ENCODE results near the gene GREB1L.

Gene GREB1L

DNA sequence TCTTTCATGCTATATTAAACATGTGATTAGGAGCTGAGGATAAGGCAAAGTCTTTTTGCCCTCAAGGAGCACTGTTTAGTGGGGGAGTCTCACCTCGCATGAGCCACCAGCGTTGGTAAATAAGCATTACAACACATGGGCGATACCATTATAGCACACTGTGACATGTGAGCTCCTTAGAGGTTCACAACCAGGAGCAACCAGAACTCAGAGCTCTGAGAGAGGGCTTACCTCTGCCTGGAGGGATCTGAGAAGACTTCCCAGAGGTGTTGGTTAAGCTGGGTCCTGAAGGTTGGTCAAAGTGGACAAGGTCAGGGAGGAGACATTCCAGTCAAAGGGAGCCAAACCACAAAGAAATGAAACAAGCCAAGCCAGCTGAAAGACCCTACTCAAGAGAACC lies 199.6 kb downstream of the GREB1L start:
- FAIRE-seq (no peak), DNase-seq (ENCODE audit: insufficient read length, low spot score) (no peak)
- TF ChIP-seq, protein P1, sequence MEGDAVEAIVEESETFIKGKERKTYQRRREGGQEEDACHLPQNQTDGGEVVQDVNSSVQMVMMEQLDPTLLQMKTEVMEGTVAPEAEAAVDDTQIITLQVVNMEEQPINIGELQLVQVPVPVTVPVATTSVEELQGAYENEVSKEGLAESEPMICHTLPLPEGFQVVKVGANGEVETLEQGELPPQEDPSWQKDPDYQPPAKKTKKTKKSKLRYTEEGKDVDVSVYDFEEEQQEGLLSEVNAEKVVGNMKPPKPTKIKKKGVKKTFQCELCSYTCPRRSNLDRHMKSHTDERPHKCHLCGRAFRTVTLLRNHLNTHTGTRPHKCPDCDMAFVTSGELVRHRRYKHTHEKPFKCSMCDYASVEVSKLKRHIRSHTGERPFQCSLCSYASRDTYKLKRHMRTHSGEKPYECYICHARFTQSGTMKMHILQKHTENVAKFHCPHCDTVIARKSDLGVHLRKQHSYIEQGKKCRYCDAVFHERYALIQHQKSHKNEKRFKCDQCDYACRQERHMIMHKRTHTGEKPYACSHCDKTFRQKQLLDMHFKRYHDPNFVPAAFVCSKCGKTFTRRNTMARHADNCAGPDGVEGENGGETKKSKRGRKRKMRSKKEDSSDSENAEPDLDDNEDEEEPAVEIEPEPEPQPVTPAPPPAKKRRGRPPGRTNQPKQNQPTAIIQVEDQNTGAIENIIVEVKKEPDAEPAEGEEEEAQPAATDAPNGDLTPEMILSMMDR (IDR thresholded peaks at IDR 0.05; ENCODE audit: insufficient read depth, missing control alignments): no peak

DNA sequence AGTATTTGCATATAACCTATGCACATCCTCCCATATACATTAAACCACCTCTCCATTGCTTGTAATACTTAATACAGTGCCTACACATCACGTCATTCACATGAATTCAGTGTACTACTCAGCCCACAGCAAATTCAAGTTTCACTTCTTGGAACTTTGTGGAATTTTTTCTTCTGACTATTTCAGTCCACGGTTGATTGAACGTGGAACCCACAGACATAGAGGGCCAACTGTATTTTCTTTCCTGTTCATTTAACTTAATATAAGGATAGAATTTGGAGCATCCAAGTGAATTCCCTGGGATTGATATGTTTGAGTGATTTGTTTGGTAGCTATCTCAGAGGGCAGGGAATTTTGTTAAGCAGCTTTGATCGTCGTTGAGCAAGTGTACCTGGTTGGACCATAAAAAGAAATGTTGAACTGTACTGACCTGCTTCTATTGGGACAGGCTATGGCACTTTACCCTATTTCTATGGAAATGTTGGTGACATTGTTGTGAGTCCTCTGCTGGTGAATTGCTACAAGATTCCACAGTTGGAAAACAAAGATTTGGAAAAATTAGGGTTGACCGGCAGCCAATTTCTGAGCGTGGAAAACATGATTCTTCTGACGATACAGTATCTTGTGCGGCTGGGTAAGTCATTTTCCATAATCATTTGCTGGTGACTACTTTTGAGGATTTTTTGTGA lies 201.9 kb downstream of the GREB1L start:
- FAIRE-seq (peak; percentile 16), DNase-seq (ENCODE audit: insufficient read length, low spot score) (no peak)
- TF ChIP-seq, protein P1 (IDR thresholded peaks at IDR 0.05; ENCODE audit: insufficient read depth, missing control alignments): no peak

DNA sequence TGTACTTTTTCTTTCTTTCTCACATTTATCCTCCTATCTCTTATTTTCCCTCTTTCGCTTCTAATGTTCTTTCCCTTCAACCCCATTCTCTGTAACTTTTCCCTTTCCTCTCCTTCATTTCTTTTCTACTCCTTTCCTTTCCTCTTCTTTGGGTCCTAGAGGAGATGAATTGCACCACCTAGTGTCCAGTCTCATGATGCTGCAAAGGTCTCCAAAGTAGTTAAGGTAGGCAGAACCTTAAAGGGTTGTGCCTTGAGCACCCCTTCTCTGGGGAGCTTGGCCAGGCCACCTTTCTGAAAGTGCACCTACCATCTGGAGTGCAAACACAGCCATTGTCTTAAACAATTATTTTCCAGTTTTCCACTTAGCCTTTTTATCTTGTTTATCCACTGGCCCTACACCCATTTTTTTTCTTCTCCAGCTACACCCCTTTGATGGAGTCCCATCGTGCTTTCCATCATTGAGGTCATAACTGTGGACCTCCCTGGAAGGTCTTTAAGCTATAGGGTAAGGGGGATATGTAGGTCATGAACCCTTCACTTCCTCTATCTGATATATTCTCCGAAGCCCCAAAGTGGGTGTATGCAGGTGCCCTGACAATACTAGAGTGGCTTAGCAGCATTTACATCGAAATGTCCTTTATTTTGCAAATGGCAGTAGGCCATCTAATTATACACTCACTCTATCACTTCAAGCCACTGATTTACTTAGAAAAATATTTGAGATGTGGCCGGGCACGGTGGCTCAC lies 202.6 kb downstream of the GREB1L start:
- FAIRE-seq (peak; percentile 88), DNase-seq (ENCODE audit: insufficient read length, low spot score) (no peak)
- TF ChIP-seq, protein P1 (IDR thresholded peaks at IDR 0.05; ENCODE audit: insufficient read depth, missing control alignments): peak; percentile 97

DNA sequence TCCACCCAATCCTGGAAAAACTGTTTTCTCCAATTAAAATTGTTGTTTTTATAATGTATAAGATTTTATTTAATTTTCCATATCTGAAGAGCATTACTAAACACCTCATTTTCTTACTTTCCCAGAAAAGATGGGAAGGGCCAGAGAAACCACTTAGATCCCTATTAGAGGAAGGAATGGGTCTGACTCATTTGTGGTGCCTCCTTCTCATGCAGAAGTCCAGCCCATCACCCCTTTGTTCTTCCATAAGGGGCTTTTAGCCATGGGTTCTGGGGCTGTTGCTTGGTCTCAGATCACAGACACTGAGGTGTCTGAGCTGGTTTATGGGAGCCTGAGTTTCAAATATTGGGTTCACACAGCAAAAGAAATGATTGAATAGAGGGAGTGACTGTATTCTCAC lies 206.3 kb downstream of the GREB1L start:
- DNase-seq (ENCODE audit: insufficient read length, low spot score): no peak
- FAIRE-seq: no peak

DNA sequence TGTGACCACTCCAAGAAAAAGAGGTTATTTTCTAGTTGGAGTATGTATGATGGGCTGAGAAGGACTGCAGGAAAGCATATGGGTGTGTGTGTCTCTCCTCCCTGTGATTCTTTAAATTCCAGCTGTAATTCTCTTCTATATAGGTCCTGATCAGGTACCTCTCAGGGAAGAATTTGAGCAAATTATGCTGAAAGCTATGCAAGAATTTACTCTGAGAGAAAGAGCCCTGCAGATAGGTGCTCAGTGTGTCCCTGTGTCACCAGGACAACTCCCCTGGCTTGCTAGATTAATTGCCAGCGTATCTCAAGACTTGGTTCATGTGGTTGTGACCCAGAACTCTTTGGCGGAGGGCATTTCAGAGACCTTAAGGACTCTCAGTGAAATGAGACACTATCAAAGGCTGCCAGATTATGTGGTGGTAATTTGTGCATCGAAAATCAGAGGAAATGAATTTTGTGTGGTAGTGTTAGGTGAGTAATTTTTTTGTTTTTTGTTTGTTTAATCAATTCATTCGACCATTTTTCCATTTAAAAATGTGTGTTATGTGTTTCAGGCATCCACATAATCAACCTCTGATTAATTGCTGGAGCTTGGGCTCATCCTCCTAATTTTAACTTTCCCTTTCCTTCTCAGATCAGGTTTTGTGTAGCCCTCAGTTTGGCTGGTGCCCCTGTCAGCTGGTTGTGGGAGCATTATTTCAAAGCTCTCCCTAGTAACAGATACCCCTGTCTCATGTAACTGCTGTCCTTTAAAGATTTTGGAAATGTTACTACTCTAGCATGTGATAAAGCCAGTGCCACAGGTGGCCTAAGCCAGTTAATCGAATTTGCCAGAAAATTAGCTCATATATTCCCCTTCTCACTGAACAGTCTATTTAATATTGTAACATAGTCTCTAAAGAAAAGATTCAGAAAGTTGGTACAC lies 207.6 kb downstream of the GREB1L start:
- TF ChIP-seq, protein P1 (IDR thresholded peaks at IDR 0.05; ENCODE audit: insufficient read depth, missing control alignments): no peak
- DNase-seq (ENCODE audit: insufficient read length, low spot score) (no peak), FAIRE-seq (no peak)

More for the DNA sequence above, 206.3 kb downstream of the GREB1L start:
- TF ChIP-seq, protein P1 (IDR thresholded peaks at IDR 0.05; ENCODE audit: insufficient read depth, missing control alignments): no peak

DNA sequence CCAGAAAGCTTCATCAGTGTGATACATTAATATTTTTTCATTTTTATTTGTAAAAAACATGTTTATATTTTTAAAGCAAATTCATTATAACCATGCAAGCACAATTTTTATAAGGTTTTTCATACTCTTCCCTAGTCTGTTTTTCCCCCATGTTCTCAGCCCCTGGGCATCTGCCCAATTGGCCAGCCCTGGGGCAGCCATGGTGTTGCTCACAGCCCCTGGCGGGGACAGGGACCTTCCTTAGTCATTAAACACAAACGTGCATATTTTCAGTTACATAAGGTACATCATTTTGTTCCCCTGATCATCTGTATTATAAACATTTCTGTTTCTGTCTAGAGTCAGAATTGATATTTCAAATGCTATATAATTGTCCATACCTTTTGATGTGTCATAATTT lies 208.5 kb downstream of the GREB1L start:
- FAIRE-seq (no peak), DNase-seq (ENCODE audit: insufficient read length, low spot score) (no peak)
- TF ChIP-seq, protein P1 (IDR thresholded peaks at IDR 0.05; ENCODE audit: insufficient read depth, missing control alignments): no peak

Measured in D721Med (cell line).